CD8-positive, alpha-beta memory T cell (primary cell): ENCODE data around the gene TUBB3. TPM values are rescaled to one million over a fixed set of nuclear protein-coding genes. Genes with fewer than 3 reads are reported as not detected.

ENCODE experiments used
- CTCF ChIA-PET: fragments of 350-600 bp; sonication (Branson Sonifier 250); formaldehyde crosslinking; loops from one replicate; lab custom pipeline; 2021; ENCODE audit warnings: antibody characterized with exemption; lab: Charles Lee
- POLR2A ChIA-PET: fragments of 350-600 bp; sonication (Branson Sonifier 250); formaldehyde crosslinking; loops from one replicate; lab custom pipeline; 2021; ENCODE audit warnings: antibody characterized with exemption; lab: Charles Lee
- DNase-seq, 5 donors: peaks; one replicate each; pipeline versions ENCODE4 v3.0.0 to v3.0.0-alpha.2; 2020 to 2022; ENCODE audit warnings: mixed read lengths in 1 of 5
- H3K27ac ChIP-seq: one replicate; pipeline ENCODE4 v1.7.0; 2013; ENCODE audit warnings: low read depth, mild to moderate bottlenecking, low read length, moderate library complexity
- H3K27me3 ChIP-seq: 2 replicates; pipeline ENCODE4 v1.7.0; 2013; ENCODE audit warnings: low read length, mild to moderate bottlenecking; ENCODE audit not compliant: insufficient read depth, poor library complexity, severe bottlenecking
- H3K36me3 ChIP-seq: 2 replicates; pipeline ENCODE4 v1.7.0; 2013; ENCODE audit warnings: mild to moderate bottlenecking, low read length, moderate library complexity; ENCODE audit not compliant: insufficient read depth
- H3K4me1 ChIP-seq: 2 replicates; pipeline ENCODE4 v1.7.0; 2013; ENCODE audit warnings: mild to moderate bottlenecking, low read length, moderate library complexity; ENCODE audit not compliant: insufficient read depth
- H3K4me3 ChIP-seq: 2 replicates; pipeline ENCODE4 v1.7.0; 2013; ENCODE audit warnings: mild to moderate bottlenecking, low read length
- H3K9me3 ChIP-seq: 2 replicates; pipeline ENCODE4 v1.7.0; 2013; ENCODE audit warnings: mild to moderate bottlenecking, low read length
- H3K27ac Mint-ChIP-seq, 8 donors: one replicate each; pipeline ENCODE4 v1.8.0; 2020 to 2021; ENCODE audit warnings: mixed read lengths in 8 of 8, mild to moderate bottlenecking in 6 of 8, inconsistent platforms in 3 of 8, moderate library complexity in 3 of 8
- H3K27me3 Mint-ChIP-seq, 2 donors: one replicate each; pipeline ENCODE4 v1.8.0; 2020 to 2021; ENCODE audit warnings: mixed read lengths in 2 of 2, mild to moderate bottlenecking in 1 of 2, moderate library complexity in 1 of 2
- H3K36me3 Mint-ChIP-seq, 3 donors: one replicate each; pipeline ENCODE4 v1.8.0; 2020 to 2021; ENCODE audit warnings: mixed read lengths in 3 of 3, inconsistent platforms in 1 of 3, mild to moderate bottlenecking in 1 of 3
- H3K4me1 Mint-ChIP-seq, 3 donors: one replicate each; pipeline ENCODE4 v1.8.0; 2020 to 2021; ENCODE audit warnings: mixed read lengths in 3 of 3, inconsistent platforms in 1 of 3, mild to moderate bottlenecking in 1 of 3
- H3K4me3 Mint-ChIP-seq, 7 donors: one replicate each; pipeline ENCODE4 v1.8.0; 2020 to 2021; ENCODE audit warnings: mixed read lengths in 7 of 7, mild to moderate bottlenecking in 6 of 7, moderate library complexity in 4 of 7, inconsistent platforms in 2 of 7
- H3K9me3 Mint-ChIP-seq, 5 donors: one replicate each; pipeline ENCODE4 v1.8.0; 2020 to 2022; ENCODE audit warnings: mixed read lengths in 5 of 5, mild to moderate bottlenecking in 3 of 5, moderate library complexity in 2 of 5, inconsistent platforms in 1 of 5
- polyA plus RNA-seq: library from polyadenylated mRNA; unstranded; fragments of 300-500 nt; fragmentation: Illumina TruSeq; gene quantifications from one replicate; pipeline ENCODE4 v1.2.3, GENCODE V29; 2021
- total RNA-seq, 2 experiments: library from RNA; stranded (reverse); gene quantifications; one replicate each; pipeline ENCODE4 v1.2.3, GENCODE V29; 2021

TUBB3 gene
- total and polyA plus RNA-seq, 3 experiments from 2014 or later = 0.31 to 0.38 TPM; not detected in 1

DNA sequence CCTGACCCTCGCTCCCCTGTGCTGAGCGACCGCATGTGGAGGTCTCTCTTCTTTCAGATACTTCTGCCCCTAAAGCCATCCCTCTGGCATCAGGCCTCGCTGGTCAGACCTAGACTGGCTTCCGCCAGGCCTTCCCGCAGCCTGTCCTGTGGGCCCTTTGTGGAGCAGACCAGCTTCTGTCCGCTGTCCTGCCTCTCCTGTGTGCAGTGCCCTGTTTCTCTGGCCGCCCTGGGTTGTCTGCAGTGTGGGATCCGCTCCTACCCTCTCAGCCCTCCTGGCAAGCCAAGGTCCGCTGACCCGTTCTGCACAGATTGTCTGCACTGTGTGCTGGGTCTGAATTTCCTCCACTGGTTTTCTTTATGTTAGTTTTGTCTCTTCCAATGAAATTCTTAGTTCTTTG, 25.9 kb upstream of the TUBB3 start:
- Mint-ChIP-seq H3K4me3 (no peak overlapping the region), H3K36me3 (peaks cover 5 to 81% (median 13%) of the 10 kb centered on the region in 3 donors), H3K27ac (peak overlapping the region in 1 of 8 donors; percentile 37), H3K4me1 (peaks cover 0 to 2% (median 0%) of the 10 kb centered on the region in 3 donors), H3K27me3 (no peaks in the 10 kb centered on the region), H3K9me3 (no peaks in the 10 kb centered on the region)
- Histone ChIP-seq H3K27ac (no peak overlapping the region), H3K36me3 (peaks cover 56% of the 10 kb centered on the region), H3K4me1 (no peaks in the 10 kb centered on the region), H3K9me3 (no peaks in the 10 kb centered on the region), H3K4me3 (no peak overlapping the region), H3K27me3 (no peaks in the 10 kb centered on the region)
- ChIA-PET CTCF (interaction anchor here (0.7 kb wide), 2 partner anchors 13 to 192 kb away, joined by 3 read pairs; no protein-coding TSS in a partner anchor), POLR2A (no interaction called here)
- DNase-seq = no peak

DNA sequence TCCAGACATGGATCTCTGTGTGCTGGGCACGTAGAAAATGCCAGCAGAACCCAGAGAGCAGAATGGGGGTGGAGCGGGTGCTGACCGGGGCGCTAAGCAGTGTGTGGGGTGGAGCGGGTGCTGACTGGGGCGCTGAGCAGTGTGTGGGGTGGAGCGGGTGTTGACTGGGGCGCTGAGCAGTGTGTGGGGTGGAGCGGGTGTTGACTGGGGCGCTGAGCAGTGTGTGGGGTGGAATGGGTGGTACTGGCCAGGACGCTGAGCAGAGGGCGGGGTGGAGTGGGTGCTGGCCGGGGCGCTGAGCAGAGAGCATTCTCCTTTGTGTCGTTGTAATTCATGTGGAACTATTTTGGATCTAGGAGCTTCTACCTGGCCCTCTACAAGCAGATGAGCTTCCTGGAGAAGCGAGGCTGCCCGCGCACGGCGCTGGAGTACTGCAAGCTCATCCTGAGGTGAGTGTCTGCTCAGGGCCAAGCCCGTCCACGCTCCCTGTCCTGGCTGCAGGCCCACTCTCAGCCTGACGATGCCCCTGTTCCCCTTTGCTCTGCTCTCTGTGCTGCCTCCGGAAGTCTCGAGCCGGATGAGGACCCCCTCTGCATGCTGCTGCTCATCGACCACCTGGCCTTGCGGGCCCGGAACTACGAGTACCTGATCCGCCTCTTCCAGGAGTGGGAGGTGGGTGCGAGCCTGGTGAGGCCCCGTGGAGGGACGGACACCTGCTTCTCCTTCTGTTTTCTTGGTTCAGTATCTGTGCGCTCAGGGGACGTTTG, 24.8 kb upstream of the TUBB3 start:
- Mint-ChIP-seq H3K27me3 (no peaks in the 10 kb centered on the region), H3K4me1 (peaks cover 0 to 2% (median 0%) of the 10 kb centered on the region in 3 donors), H3K9me3 (no peaks in the 10 kb centered on the region), H3K4me3 (peak overlapping the region in 1 of 7 donors; percentile 70), H3K36me3 (peaks cover 5 to 76% (median 13%) of the 10 kb centered on the region in 3 donors), H3K27ac (peak overlapping the region in 2 of 8 donors; percentile 37 to 85)
- ChIA-PET POLR2A (interaction anchor here (0.5 kb wide), 1 partner anchor 11 kb away, joined by 5 read pairs; no protein-coding TSS in a partner anchor), CTCF (interaction anchor here (1.0 kb wide), 1 partner anchor 12 kb away, joined by 4 read pairs; no protein-coding TSS in a partner anchor)
- Histone ChIP-seq H3K27ac (no peak overlapping the region), H3K4me3 (no peak overlapping the region), H3K4me1 (no peaks in the 10 kb centered on the region), H3K36me3 (peaks cover 45% of the 10 kb centered on the region), H3K27me3 (no peaks in the 10 kb centered on the region), H3K9me3 (no peaks in the 10 kb centered on the region)
- no peak for DNase-seq

DNA sequence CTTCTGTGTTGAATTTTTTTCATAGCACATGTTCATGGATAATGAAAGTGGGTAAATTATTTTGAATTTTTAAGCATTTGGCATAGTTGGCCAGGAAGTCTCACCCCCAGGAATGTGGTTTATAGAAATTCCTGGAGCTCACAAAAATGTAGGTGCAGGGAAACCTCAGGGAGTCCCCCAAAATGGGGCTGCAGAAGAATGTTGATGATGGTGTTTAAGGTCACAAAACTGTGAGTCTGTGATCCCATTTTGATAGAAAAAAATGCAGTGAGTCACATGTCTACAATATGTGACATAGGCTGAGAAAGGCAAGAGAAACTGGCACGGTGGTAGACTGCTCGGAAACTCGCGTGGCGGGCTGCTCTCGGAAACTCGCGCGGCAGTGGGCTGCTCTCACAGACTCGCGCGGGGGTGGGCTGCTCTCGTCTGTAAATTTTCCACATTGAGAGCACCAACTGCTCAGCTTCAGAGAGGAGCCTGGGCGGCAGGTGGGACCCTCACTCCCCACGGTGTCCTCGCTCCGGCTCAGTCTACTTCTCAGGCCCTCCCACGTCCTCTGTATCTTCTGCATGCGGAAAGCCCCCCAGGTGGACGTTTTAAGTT, 23.2 kb upstream of the TUBB3 start:
- DNase-seq = no peak
- Mint-ChIP-seq H3K4me3 (no peak overlapping the region), H3K36me3 (peaks cover 5 to 77% (median 13%) of the 10 kb centered on the region in 3 donors), H3K4me1 (peaks cover 0 to 2% (median 0%) of the 10 kb centered on the region in 3 donors), H3K27me3 (no peaks in the 10 kb centered on the region), H3K9me3 (no peaks in the 10 kb centered on the region), H3K27ac (peak overlapping the region in 1 of 8 donors; percentile 12)
- no peak overlapping the region for H3K4me3 ChIP-seq
- peaks cover 42% of the 10 kb centered on the region for H3K36me3 ChIP-seq
- no peaks in the 10 kb centered on the region for H3K27me3 ChIP-seq
- CTCF ChIA-PET = no interaction called here
- no peaks in the 10 kb centered on the region for H3K4me1 ChIP-seq
- H3K27ac ChIP-seq = no peak overlapping the region
- no peaks in the 10 kb centered on the region for H3K9me3 ChIP-seq
- POLR2A ChIA-PET = no interaction called here

DNA sequence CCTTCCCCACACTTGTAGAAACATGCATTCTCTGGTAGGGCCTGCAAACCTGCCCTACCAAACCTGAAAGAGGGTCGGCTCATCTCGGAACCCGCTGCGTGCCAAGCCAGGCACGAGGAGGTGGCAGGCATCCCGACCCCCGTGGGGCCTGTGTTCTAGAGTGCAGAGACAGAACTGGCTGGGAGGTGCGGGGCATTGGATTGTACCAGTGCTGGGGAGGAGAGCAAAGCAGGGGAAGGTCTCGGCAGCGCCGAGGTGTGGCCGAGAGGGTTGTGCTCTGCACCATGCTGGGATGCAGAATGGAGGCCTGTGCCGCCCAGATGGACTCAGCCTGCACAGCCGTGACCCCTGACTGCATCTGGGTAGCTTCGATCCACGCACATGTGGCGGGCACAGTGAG, 22.3 kb upstream of the TUBB3 start:
- no peaks in the 10 kb centered on the region for H3K27me3 Mint-ChIP-seq
- H3K4me1 ChIP-seq = no peaks in the 10 kb centered on the region
- H3K4me3 Mint-ChIP-seq = no peak overlapping the region
- peaks cover 36% of the 10 kb centered on the region for H3K36me3 ChIP-seq
- H3K4me1 Mint-ChIP-seq = peaks cover 0 to 2% (median 0%) of the 10 kb centered on the region in 3 donors
- no peak overlapping the region for H3K27ac Mint-ChIP-seq
- ChIA-PET CTCF (interaction anchor here (0.8 kb wide), 1 partner anchor 9 kb away, joined by 3 read pairs; no protein-coding TSS in a partner anchor), POLR2A (interaction anchor here (0.5 kb wide), 1 partner anchor 8 kb away, joined by 3 read pairs; no protein-coding TSS in a partner anchor)
- DNase-seq = no peak
- peaks cover 5 to 77% (median 11%) of the 10 kb centered on the region in 3 donors for H3K36me3 Mint-ChIP-seq
- H3K27me3 ChIP-seq = no peaks in the 10 kb centered on the region
- H3K9me3 ChIP-seq = no peaks in the 10 kb centered on the region
- H3K27ac ChIP-seq = no peak overlapping the region
- no peaks in the 10 kb centered on the region for H3K9me3 Mint-ChIP-seq
- H3K4me3 ChIP-seq = no peak overlapping the region

DNA sequence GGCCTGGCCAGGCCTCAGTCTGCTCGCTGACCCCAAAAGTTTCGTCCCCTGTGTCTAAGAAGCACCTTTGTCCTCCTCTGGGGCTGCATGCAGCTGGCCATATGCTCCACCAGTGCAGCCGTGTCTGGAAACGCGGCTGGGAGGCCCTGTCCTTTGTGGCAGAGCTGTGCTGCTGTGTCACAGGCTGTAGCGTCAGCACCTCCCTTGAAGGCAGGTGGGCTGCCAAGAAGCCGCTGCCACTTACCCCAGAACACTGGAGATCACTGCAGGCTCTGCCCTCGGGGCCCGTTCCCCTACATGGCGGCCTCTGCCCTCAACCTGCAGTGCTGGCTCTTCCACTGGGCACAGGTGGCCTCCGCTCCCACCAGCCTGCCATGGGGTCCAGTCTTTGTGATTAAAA, 20.2 kb upstream of the TUBB3 start:
- ChIA-PET POLR2A (no interaction called here), CTCF (interaction anchor here (0.8 kb wide), 1 partner anchor 30 kb away, joined by 4 read pairs; the partner anchor contains the start of gene TCF25)
- DNase-seq = no peak
- Mint-ChIP-seq H3K27me3 (no peaks in the 10 kb centered on the region), H3K27ac (no peak overlapping the region), H3K9me3 (no peaks in the 10 kb centered on the region), H3K36me3 (peaks cover 5 to 73% (median 11%) of the 10 kb centered on the region in 3 donors), H3K4me3 (no peak overlapping the region), H3K4me1 (peaks cover 0 to 5% (median 2%) of the 10 kb centered on the region in 3 donors)
- Histone ChIP-seq H3K27ac (no peak overlapping the region), H3K27me3 (no peaks in the 10 kb centered on the region), H3K36me3 (peaks cover 34% of the 10 kb centered on the region), H3K4me1 (no peaks in the 10 kb centered on the region), H3K9me3 (no peaks in the 10 kb centered on the region), H3K4me3 (no peak overlapping the region)

DNA sequence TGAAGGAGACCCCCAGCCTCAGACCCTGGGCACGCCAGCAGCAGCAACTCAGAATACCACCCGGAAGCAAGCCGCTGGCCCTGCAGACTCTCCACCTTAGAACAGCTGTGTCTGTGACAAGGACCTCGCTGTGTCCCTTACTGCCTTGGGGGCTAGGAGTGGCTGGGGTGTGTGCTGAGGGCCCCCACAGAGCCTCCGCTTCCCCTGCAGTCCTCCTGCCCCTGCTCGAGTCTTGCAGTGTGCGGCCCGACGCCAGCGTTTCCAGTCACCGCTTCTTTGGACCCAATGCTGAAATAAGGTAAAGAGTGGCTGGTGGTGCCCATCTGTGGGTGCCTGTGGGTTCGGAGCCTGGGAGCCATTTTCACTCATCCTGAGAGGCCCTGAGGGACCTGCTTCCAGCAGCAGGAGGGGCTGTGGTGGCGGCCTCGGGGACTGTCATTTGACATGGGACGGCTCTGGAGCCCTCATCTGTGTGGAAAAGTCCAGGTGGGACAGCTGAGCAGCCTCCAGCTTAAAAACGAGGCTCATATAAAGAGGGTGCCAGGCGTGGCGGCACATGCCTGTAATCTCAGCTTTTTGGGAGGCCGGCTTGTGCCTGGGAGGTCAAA, 19.1 kb upstream of the TUBB3 start:
- no peak overlapping the region for H3K4me3 ChIP-seq
- no peaks in the 10 kb centered on the region for H3K27me3 Mint-ChIP-seq
- H3K9me3 ChIP-seq = no peaks in the 10 kb centered on the region
- no peaks in the 10 kb centered on the region for H3K27me3 ChIP-seq
- no peaks in the 10 kb centered on the region for H3K4me1 ChIP-seq
- no peak overlapping the region for H3K27ac ChIP-seq
- H3K4me1 Mint-ChIP-seq = peaks cover 0 to 5% (median 2%) of the 10 kb centered on the region in 3 donors
- ChIA-PET CTCF (no interaction called here), POLR2A (no interaction called here)
- no peak for DNase-seq
- H3K27ac Mint-ChIP-seq = no peak overlapping the region
- H3K36me3 Mint-ChIP-seq = peaks cover 2 to 67% (median 6%) of the 10 kb centered on the region in 3 donors
- no peak overlapping the region for H3K4me3 Mint-ChIP-seq
- H3K9me3 Mint-ChIP-seq = no peaks in the 10 kb centered on the region
- peaks cover 24% of the 10 kb centered on the region for H3K36me3 ChIP-seq

DNA sequence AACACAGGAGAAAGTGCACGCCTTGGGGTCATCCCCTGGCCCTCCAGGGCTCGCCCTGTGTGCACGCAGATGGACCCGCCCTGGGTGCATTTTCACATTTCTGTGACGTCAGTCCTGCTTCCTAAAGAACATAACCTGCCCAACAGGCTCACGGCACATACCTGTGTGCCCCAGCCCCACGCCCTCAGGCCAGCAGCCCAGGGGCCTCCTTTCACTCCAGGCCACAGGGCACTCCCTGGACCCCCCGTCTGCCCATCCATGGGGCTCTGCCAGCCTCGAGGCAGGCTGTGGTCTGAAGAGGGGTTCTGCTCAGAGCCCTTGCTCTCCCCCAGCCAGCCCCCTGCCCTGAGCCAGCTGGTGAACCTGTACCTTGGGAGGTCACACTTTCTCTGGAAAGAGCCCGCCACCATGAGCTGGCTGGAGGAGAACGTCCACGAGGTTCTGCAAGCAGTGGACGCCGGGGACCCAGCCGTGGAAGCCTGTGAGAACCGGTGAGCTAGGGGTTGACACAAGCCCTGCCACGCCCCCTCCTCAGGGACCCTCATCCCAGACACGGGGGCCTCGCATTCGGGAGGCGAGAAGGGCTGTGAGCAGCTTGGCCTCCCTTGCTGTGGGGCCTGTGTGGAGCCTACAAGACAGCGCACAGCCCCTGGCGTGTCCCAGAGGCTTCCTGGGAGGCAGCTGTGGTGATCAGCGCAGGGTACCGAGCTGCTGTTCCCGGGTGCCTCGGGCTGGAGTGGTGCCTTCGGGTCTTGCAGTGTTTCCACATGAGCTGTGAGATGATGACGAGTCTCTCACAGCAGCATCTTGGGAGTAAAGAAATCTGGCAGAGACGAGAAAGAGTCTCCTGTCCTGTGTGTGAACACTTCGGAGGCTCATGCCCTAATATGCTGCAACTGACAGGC, 18.3 kb upstream of the TUBB3 start:
- Histone ChIP-seq H3K36me3 (peaks cover 21% of the 10 kb centered on the region), H3K4me3 (no peak overlapping the region), H3K4me1 (peaks cover 3% of the 10 kb centered on the region), H3K27ac (no peak overlapping the region), H3K27me3 (no peaks in the 10 kb centered on the region), H3K9me3 (no peaks in the 10 kb centered on the region)
- no peaks in the 10 kb centered on the region for H3K27me3 Mint-ChIP-seq
- CTCF ChIA-PET = interaction anchor here (1.2 kb wide), 1 partner anchor 45 kb away, joined by 3 read pairs; no protein-coding TSS in a partner anchor
- H3K27ac Mint-ChIP-seq = no peak overlapping the region
- DNase-seq = no peak
- H3K36me3 Mint-ChIP-seq = peaks cover 0 to 67% (median 1%) of the 10 kb centered on the region in 3 donors
- POLR2A ChIA-PET = no interaction called here
- H3K9me3 Mint-ChIP-seq = no peaks in the 10 kb centered on the region
- no peak overlapping the region for H3K4me3 Mint-ChIP-seq
- peaks cover 0 to 9% (median under 1%) of the 10 kb centered on the region in 3 donors for H3K4me1 Mint-ChIP-seq
